PC-3 (cell line): Measurements from ENCODE around the gene ZNF628. TPM values are rescaled to one million over a fixed set of nuclear protein-coding genes. Genes with fewer than 3 reads are reported as not detected.

ENCODE experiments used
- ATAC-seq: fragments of 200-7000 bp; cut with Tn5 transposase; 2 replicates; pipeline ENCODE4 v1.9.1; 2020; ENCODE audit warnings: mild to moderate bottlenecking, moderate library complexity
- BruUV-seq: library from RNA; stranded (reverse); fragments of 400-500 nt; replicated peaks from 2 replicates; lab custom pipeline; 2021; lab: Mats Ljungman, UMichigan
- CTCF ChIA-PET: fragments of 300-600 bp; sonication (Branson Sonifier 250); formaldehyde crosslinking; loops from one replicate; lab custom pipeline; 2022; ENCODE audit warnings: antibody characterized with exemption; lab: Charles Lee
- POLR2A ChIA-PET: fragments of 300-600 bp; sonication (Branson Sonifier 250); formaldehyde crosslinking; loops from one replicate; lab custom pipeline; 2022; ENCODE audit warnings: antibody characterized with exemption; ENCODE audit not compliant: unreplicated experiment; lab: Charles Lee
- DNase-seq: peaks from one replicate; pipeline ENCODE4 v3.0.0-alpha.2; 2015
- H2AFZ ChIP-seq: fragments of 300-600 bp; sonication (generic); 2 replicates; pipeline ENCODE4 v1.6.0; 2016; ENCODE audit warnings: antibody characterized with exemption, low read length
- H3F3A ChIP-seq: fragments of 300-600 bp; sonication (generic); one replicate; pipeline ENCODE4 v1.6.0; 2017; ENCODE audit warnings: antibody characterized with exemption, low read length, control low read depth, mild to moderate bottlenecking; ENCODE audit not compliant: unreplicated experiment
- H3K27ac ChIP-seq: fragments of 300-600 bp; sonication (generic); 2 replicates; pipeline ENCODE4 v1.5.1; 2016; ENCODE audit warnings: mild to moderate bottlenecking, low read length
- H3K27me3 ChIP-seq: fragments of 300-600 bp; sonication (generic); 2 replicates; pipeline ENCODE4 v1.6.1; 2016; ENCODE audit warnings: low read length, mixed read lengths
- H3K36me3 ChIP-seq: fragments of 300-600 bp; sonication (generic); 2 replicates; pipeline ENCODE4 v1.6.1; 2016; ENCODE audit warnings: low read depth, mixed run types, low read length, mixed read lengths
- H3K4me1 ChIP-seq: fragments of 300-600 bp; sonication (generic); 2 replicates; pipeline ENCODE4 v1.5.1; 2016; ENCODE audit warnings: low read length; ENCODE audit not compliant: insufficient read depth
- H3K4me2 ChIP-seq: fragments of 300-600 bp; sonication (generic); 2 replicates; pipeline ENCODE4 v1.6.0; 2016; ENCODE audit warnings: low read length
- H3K4me3 ChIP-seq: fragments of 300-600 bp; sonication (generic); 2 replicates; pipeline ENCODE4 v1.5.1; 2016; ENCODE audit warnings: mild to moderate bottlenecking, low read length, mixed read lengths
- H3K79me2 ChIP-seq: fragments of 300-600 bp; sonication (generic); 2 replicates; pipeline ENCODE4 v1.6.1; 2017; ENCODE audit warnings: low read length, mixed read lengths
- H3K9ac ChIP-seq: fragments of 300-600 bp; sonication (generic); 2 replicates; pipeline ENCODE4 v1.6.0; 2016; ENCODE audit warnings: mild to moderate bottlenecking, low read length
- H3K9me2 ChIP-seq: fragments of 300-600 bp; sonication (generic); replicated peaks from 2 replicates; pipeline ENCODE4 v1.6.1; 2016; ENCODE audit warnings: mixed run types, low read length, mixed read lengths
- H3K9me3 ChIP-seq: fragments of 300-600 bp; sonication (generic); 2 replicates; pipeline ENCODE4 v1.6.1; 2016; ENCODE audit warnings: low read length, mixed read lengths
- H4K20me1 ChIP-seq: fragments of 300-600 bp; sonication (generic); 2 replicates; pipeline ENCODE4 v1.6.1; 2016; ENCODE audit warnings: low read length, mixed read lengths
- CTCF ChIP-seq: fragments of 300-600 bp; sonication (generic); conservative IDR thresholded peaks from 2 replicates; pipeline ENCODE4 v1.5.1; 2017; ENCODE audit warnings: antibody characterized with exemption, low read depth, mild to moderate bottlenecking, low read length
- EZH2 ChIP-seq: fragments of 300-600 bp; sonication (generic); IDR thresholded peaks from one replicate; pipeline ENCODE4 v1.6.1; 2017; ENCODE audit warnings: antibody characterized with exemption, mild to moderate bottlenecking, low read length; ENCODE audit not compliant: unreplicated experiment
- EZH2phosphoT487 ChIP-seq: fragments of 300-600 bp; sonication (generic); IDR thresholded peaks from 2 replicates; pipeline ENCODE4 v1.6.1; 2018; ENCODE audit warnings: mild to moderate bottlenecking, antibody characterized with exemption, low read length, borderline replicate concordance
- intact Hi-C: fragments of 100-400 bp; cut with micrococcal nuclease; formaldehyde crosslinking; loops from 2 replicates; pipeline ENCODE4 v1.9.0; 2023
- total RNA-seq: library from RNA; depleted of rRNA; stranded (reverse); fragments of >200 nt; gene quantifications from 2 replicates; pipeline ENCODE4 v1.2.3, GENCODE V29; 2014

The ZNF628 gene
- total RNA-seq, 1 experiment from 2014 or later = 11.8 TPM

- TF ChIP-seq EZH2phosphoT487 (no peak), CTCF (no peak; the same call in 1 of the 2 replicates), EZH2 (no peak)
- Histone ChIP-seq H3K9me2 (no peaks in the 10 kb centered on the region), H3K9ac (no peak overlapping the region), H3K9me3 (no peaks in the 10 kb centered on the region), H3F3A (no peaks in the 10 kb centered on the region), H3K79me2 (no peaks in the 10 kb centered on the region), H3K27me3 (no peaks in the 10 kb centered on the region), H2AFZ (peak overlapping the region; percentile 85), H4K20me1 (no peaks in the 10 kb centered on the region), H3K4me3 (peak overlapping the region; percentile 51; the same call in 1 of the 2 replicates), H3K4me2 (peak overlapping the region; percentile 72), H3K27ac (no peak overlapping the region), H3K4me1 (no peaks in the 10 kb centered on the region; the same call in 1 of the 2 replicates), H3K36me3 (no peaks in the 10 kb centered on the region)
- intact Hi-C loops = loop anchor here (1.0 to 5.0 kb wide), 2 partner anchors 36 to 362 kb away; no protein-coding TSS in a partner anchor
- ATAC-seq (no peak), DNase-seq (no peak)
- ChIA-PET POLR2A (no interaction called here), CTCF (interaction anchor here (0.6 to 1.7 kb wide), 15 partner anchors 10 to 667 kb away, joined by 3 to 33 read pairs (median 4); partner anchors contain the start of genes FIZ1, ISOC2, NAT14 and SSC5D)
- BruUV-seq = no TSS peak
These were observed 27.8 kb downstream of the ZNF628 start for GRCh38 chr19:55504252-55504603.

GRCh38 chr19:55504981-55505380 lies 28.6 kb downstream of the ZNF628 start:
- H3K4me3 ChIP-seq = no peak overlapping the region
- H3K4me2 ChIP-seq = no peak overlapping the region
- no peaks in the 10 kb centered on the region; the same call in 1 of the 2 replicates for H3K4me1 ChIP-seq
- no peaks in the 10 kb centered on the region for H3K9me2 ChIP-seq
- H3K27ac ChIP-seq = no peak overlapping the region
- CTCF ChIA-PET = interaction anchor here (0.6 to 1.7 kb wide), 4 partner anchors 38 to 343 kb away, joined by 3 to 33 read pairs (median 4); no protein-coding TSS in a partner anchor
- DNase-seq = no peak
- H3F3A ChIP-seq = no peaks in the 10 kb centered on the region
- H2AFZ ChIP-seq = no peak overlapping the region
- H3K27me3 ChIP-seq = no peaks in the 10 kb centered on the region
- intact Hi-C loops = loop anchor here (1.0 to 5.0 kb wide), 2 partner anchors 37 to 363 kb away; no protein-coding TSS in a partner anchor
- H3K79me2 ChIP-seq = no peaks in the 10 kb centered on the region
- BruUV-seq = no TSS peak
- ATAC-seq = no peak
- H4K20me1 ChIP-seq = no peaks in the 10 kb centered on the region
- POLR2A ChIA-PET = interaction anchor here (0.5 kb wide), 1 partner anchor 12 kb away, joined by 3 read pairs; no protein-coding TSS in a partner anchor
- TF ChIP-seq EZH2phosphoT487 (no peak), CTCF (no peak), EZH2 (no peak)
- no peak overlapping the region for H3K9ac ChIP-seq
- H3K9me3 ChIP-seq = no peaks in the 10 kb centered on the region
- H3K36me3 ChIP-seq = no peaks in the 10 kb centered on the region

- Histone ChIP-seq H3K4me1 (no peaks in the 10 kb centered on the region; the same call in 1 of the 2 replicates), H3K27ac (no peak overlapping the region), H4K20me1 (no peaks in the 10 kb centered on the region), H3K9me2 (no peaks in the 10 kb centered on the region), H3K9ac (no peak overlapping the region), H3K4me2 (no peak overlapping the region), H3K4me3 (no peak overlapping the region), H3K36me3 (no peaks in the 10 kb centered on the region), H3F3A (no peaks in the 10 kb centered on the region), H3K79me2 (no peaks in the 10 kb centered on the region), H2AFZ (no peak overlapping the region), H3K9me3 (no peaks in the 10 kb centered on the region), H3K27me3 (0 out of 2 replicates have a peak, but pooled peaks cover 4% of the 10 kb centered on the region)
- ChIA-PET CTCF (interaction anchor here (0.9 kb wide), 1 partner anchor 123 kb away, joined by 4 read pairs; no protein-coding TSS in a partner anchor), POLR2A (no interaction called here)
- no TSS peak for BruUV-seq
- ATAC-seq (no peak), DNase-seq (no peak)
- TF ChIP-seq EZH2phosphoT487 (no peak), EZH2 (no peak), CTCF (no peak)
- intact Hi-C loops = no loop called here
These were observed 31.7 kb downstream of the ZNF628 start for GRCh38 chr19:55508120-55508519.
